HG03045 (cell line): ENCODE data around the gene NKAIN2.
"Not testable (repeated sequence)": the region's sequence is repeated elsewhere in the genome, so short reads cannot be mapped to it uniquely, and the experiment has no call there.

Source experiments
- ATAC-seq: cut with Tn5 transposase; IDR thresholded peaks from one replicate; pipeline ENCODE4 v1.9.1; 2021; ENCODE audit warnings: mild to moderate bottlenecking, moderate library complexity; ENCODE audit not compliant: unreplicated experiment

The NKAIN2 gene

GRCh38 chr6:124167249-124167648, 363.6 kb downstream of the NKAIN2 start:
- ATAC-seq, result not testable (repeated sequence)

- ATAC-seq, result no peak
Observed at GRCh38 chr6:124190256-124190655, 386.6 kb downstream of the NKAIN2 start.

GRCh38 chr6:124193132-124193531, 389.5 kb downstream of the NKAIN2 start:
- ATAC-seq, result no peak

- ATAC-seq, result no peak
Observed at GRCh38 chr6:124197148-124197547, 393.5 kb downstream of the NKAIN2 start.

GRCh38 chr6:124199286-124199685, 395.6 kb downstream of the NKAIN2 start:
- ATAC-seq, result no peak

- ATAC-seq, result no peak
Observed at GRCh38 chr6:124200661-124201060, 397.0 kb downstream of the NKAIN2 start.

GRCh38 chr6:124203101-124203811, 399.6 kb downstream of the NKAIN2 start:
- ATAC-seq, result no peak

GRCh38 chr6:124203812-124204167, 400.1 kb downstream of the NKAIN2 start:
- ATAC-seq, result no peak

GRCh38 chr6:124205921-124206320, 402.3 kb downstream of the NKAIN2 start:
- no peak for ATAC-seq

GRCh38 chr6:124223611-124224345, 420.1 kb downstream of the NKAIN2 start:
- no peak for ATAC-seq

- no peak for ATAC-seq
Observed at GRCh38 chr6:124226396-124226795, 422.7 kb downstream of the NKAIN2 start.

- no peak for ATAC-seq
Observed at GRCh38 chr6:124233221-124233620, 429.6 kb downstream of the NKAIN2 start.

GRCh38 chr6:124234801-124235200, 431.1 kb downstream of the NKAIN2 start:
- no peak for ATAC-seq

GRCh38 chr6:124237911-124238310, 434.2 kb downstream of the NKAIN2 start:
- no peak for ATAC-seq

- ATAC-seq, result not testable (repeated sequence)
Observed at GRCh38 chr6:124238408-124238807, 434.7 kb downstream of the NKAIN2 start.

- ATAC-seq, result no peak
Observed at GRCh38 chr6:124254941-124255685, 451.4 kb downstream of the NKAIN2 start.

GRCh38 chr6:124260337-124260736, 456.7 kb downstream of the NKAIN2 start:
- no peak for ATAC-seq

- ATAC-seq, result no peak
Observed at GRCh38 chr6:124269733-124270132, 466.1 kb downstream of the NKAIN2 start.

- no peak for ATAC-seq
Observed at GRCh38 chr6:124273701-124274100, 470.0 kb downstream of the NKAIN2 start.

GRCh38 chr6:124282541-124282940, 478.9 kb downstream of the NKAIN2 start:
- no peak for ATAC-seq

GRCh38 chr6:124283486-124283885, 479.8 kb downstream of the NKAIN2 start:
- ATAC-seq, result no peak

GRCh38 chr6:124285146-124285545, 481.5 kb downstream of the NKAIN2 start:
- no peak for ATAC-seq
